Brain microvascular endothelial cell (primary cell): Measurements from ENCODE around the gene KRTCAP2.

Source experiments
- DNase-seq: peaks from one replicate; pipeline ENCODE4 v3.0.0-alpha.2; 2020
- H3K27ac ChIP-seq: fragments of 250-450 bp; sonication (Bioruptor Pico); 2 replicates; pipeline ENCODE4 v1.5.1; 2020; ENCODE audit warnings: mild to moderate bottlenecking, moderate library complexity
- H3K27me3 ChIP-seq: fragments of 250-450 bp; sonication (Bioruptor Pico); replicated peaks from 2 replicates; pipeline ENCODE4 v1.5.1; 2020; ENCODE audit warnings: mild to moderate bottlenecking
- H3K36me3 ChIP-seq: fragments of 250-450 bp; sonication (Bioruptor Pico); replicated peaks from 2 replicates; pipeline ENCODE4 v1.5.1; 2020; ENCODE audit warnings: mild to moderate bottlenecking
- H3K4me3 ChIP-seq: 2 replicates; pipeline ENCODE4 v1.5.1; 2011; ENCODE audit warnings: low read depth, mild to moderate bottlenecking, control low read depth, low read length, moderate library complexity
- CTCF ChIP-seq: IDR thresholded peaks from 2 replicates; pipeline ENCODE4 v1.5.1; 2011; ENCODE audit warnings: low read depth, mild to moderate bottlenecking, moderate library complexity, low read length, control low read depth, inconsistent platforms; ENCODE audit errors: missing control alignments
- in situ Hi-C: cut with HindIII; loops from 2 replicates; pipeline ENCODE4 v1.10.0; 2017; ENCODE audit warnings: low sequenced_read_pairs, low pct_ligation_motif_present

The KRTCAP2 gene

GRCh38 chr1:155186794-155187455 lies 13.8 kb upstream of the KRTCAP2 start:
- no peak for TF ChIP-seq CTCF
- in situ Hi-C loops: no loop called here
- no peak for DNase-seq

GRCh38 chr1:155186067-155186793 lies 13.1 kb upstream of the KRTCAP2 start:
- Histone ChIP-seq H3K27me3 (no peaks in the 10 kb centered on the region), H3K27ac (no peak overlapping the region), H3K4me3 (no peak overlapping the region), H3K36me3 (no peaks in the 10 kb centered on the region)
- no peak for TF ChIP-seq CTCF
- in situ Hi-C loops: no loop called here
- no peak for DNase-seq

More at GRCh38 chr1:155186794-155187455, 13.8 kb upstream of the KRTCAP2 start:
- Histone ChIP-seq H3K27me3 (no peaks in the 10 kb centered on the region), H3K4me3 (no peak overlapping the region), H3K36me3 (no peaks in the 10 kb centered on the region), H3K27ac (no peak overlapping the region)

GRCh38 chr1:155185783-155186066 lies 12.6 kb upstream of the KRTCAP2 start:
- H3K27me3 ChIP-seq: no peaks in the 10 kb centered on the region
- H3K4me3 ChIP-seq: no peak overlapping the region
- in situ Hi-C loops: no loop called here
- DNase-seq: no peak
- H3K27ac ChIP-seq: no peak overlapping the region
- peaks cover under 1% of the 10 kb centered on the region for H3K36me3 ChIP-seq
- TF ChIP-seq CTCF: no peak

GRCh38 chr1:155184835-155185782 lies 12.0 kb upstream of the KRTCAP2 start:
- no peak overlapping the region for H3K4me3 ChIP-seq
- TF ChIP-seq CTCF: no peak
- DNase-seq: no peak
- no peaks in the 10 kb centered on the region for H3K27me3 ChIP-seq
- H3K36me3 ChIP-seq: peaks cover 5% of the 10 kb centered on the region
- in situ Hi-C loops: no loop called here
- H3K27ac ChIP-seq: no peak overlapping the region

GRCh38 chr1:155184351-155184811 lies 11.3 kb upstream of the KRTCAP2 start:
- Histone ChIP-seq H3K27me3 (no peaks in the 10 kb centered on the region), H3K27ac (no peak overlapping the region), H3K36me3 (peaks cover 12% of the 10 kb centered on the region), H3K4me3 (no peak overlapping the region)
- in situ Hi-C loops: no loop called here
- no peak for TF ChIP-seq CTCF
- no peak for DNase-seq
